HUES64 (cell line): ENCODE results near the gene BSG.
"Not testable (repeated sequence)": the region's sequence is repeated elsewhere in the genome, so short reads cannot be mapped to it uniquely, and the experiment has no call there.

ENCODE experiments used
- H3K27ac ChIP-seq: 2 replicates; pipeline ENCODE4 v1.7.0; 2013; ENCODE audit warnings: low read depth, low read length, inconsistent platforms
- H3K27me3 ChIP-seq: 2 replicates; pipeline ENCODE4 v1.6.1; 2013; ENCODE audit warnings: mild to moderate bottlenecking, low read length; ENCODE audit not compliant: insufficient read depth
- H3K36me3 ChIP-seq: 2 replicates; pipeline ENCODE4 v1.6.1; 2013; ENCODE audit warnings: mild to moderate bottlenecking, low read length; ENCODE audit not compliant: insufficient read depth
- H3K4me1 ChIP-seq: 2 replicates; pipeline ENCODE4 v1.6.1; 2013; ENCODE audit warnings: mild to moderate bottlenecking, low read length, moderate library complexity; ENCODE audit not compliant: insufficient read depth
- H3K4me3 ChIP-seq: 2 replicates; pipeline ENCODE4 v1.5.1; 2013; ENCODE audit warnings: mild to moderate bottlenecking, low read length, moderate library complexity
- H3K9ac ChIP-seq: 2 replicates; pipeline ENCODE4 v1.6.1; 2013; ENCODE audit warnings: mild to moderate bottlenecking, low read depth, low read length
- H3K9me3 ChIP-seq: 2 replicates; pipeline ENCODE4 v1.6.1; 2013; ENCODE audit warnings: low read depth, low read length; ENCODE audit not compliant: insufficient read depth
- WGBS: fragments of 150-250, 120-280 bp; methylation state at CpG from one replicate; pipeline ENCODE4 v1.1.7; 2013; ENCODE audit warnings: missing lambda C conversion rate; 5-methylcytosine and 5-hydroxymethylcytosine counted together

Gene BSG

GRCh38 chr19:621191-621590, 48.8 kb downstream of the BSG start:
- H3K36me3 ChIP-seq: peaks cover 65% of the 10 kb centered on the region
- WGBS: 97% methylated on average over 48 of the region's 48 CpGs
- not testable (repeated sequence) for H3K27ac ChIP-seq

GRCh38 chr19:621819-622218, 49.4 kb downstream of the BSG start:
- H3K27me3 ChIP-seq: no peaks in the 10 kb centered on the region
- H3K36me3 ChIP-seq: peaks cover 65% of the 10 kb centered on the region
- H3K9me3 ChIP-seq: no peaks in the 10 kb centered on the region
- WGBS: 97% methylated on average over 24 of the region's 24 CpGs
- no peak overlapping the region for H3K27ac ChIP-seq
- H3K4me1 ChIP-seq: no peaks in the 10 kb centered on the region
- no peak overlapping the region for H3K9ac ChIP-seq
- no peak overlapping the region for H3K4me3 ChIP-seq

More at GRCh38 chr19:621191-621590, 48.8 kb downstream of the BSG start:
- not testable (repeated sequence) for H3K4me3 ChIP-seq, H3K27me3 ChIP-seq, H3K9me3 ChIP-seq, H3K4me1 ChIP-seq, H3K9ac ChIP-seq

GRCh38 chr19:622666-623065, 50.3 kb downstream of the BSG start:
- H3K9me3 ChIP-seq: no peaks in the 10 kb centered on the region
- WGBS: 96% methylated on average over 37 of the region's 37 CpGs
- H3K9ac ChIP-seq: no peak overlapping the region
- H3K4me1 ChIP-seq: no peaks in the 10 kb centered on the region
- peaks cover 62% of the 10 kb centered on the region for H3K36me3 ChIP-seq
- H3K27me3 ChIP-seq: no peaks in the 10 kb centered on the region
- H3K4me3 ChIP-seq: no peak overlapping the region
- H3K27ac ChIP-seq: no peak overlapping the region

- Histone ChIP-seq H3K36me3 (peaks cover 63% of the 10 kb centered on the region), H3K9me3 (no peaks in the 10 kb centered on the region), H3K27me3 (no peaks in the 10 kb centered on the region), H3K4me1 (no peaks in the 10 kb centered on the region), H3K4me3 (no peak overlapping the region), H3K9ac (no peak overlapping the region), H3K27ac (no peak overlapping the region)
- WGBS: 94% methylated on average over 43 of the region's 44 CpGs
Observed at GRCh38 chr19:623175-623916, 51.0 kb downstream of the BSG start.

GRCh38 chr19:623974-624373, 51.6 kb downstream of the BSG start:
- H3K9ac ChIP-seq: 0 out of 2 replicates have a peak overlapping the region, but pooled peaks have one; percentile 40
- H3K27ac ChIP-seq: 0 out of 2 replicates have a peak overlapping the region, but pooled peaks have one; percentile 35
- no peaks in the 10 kb centered on the region for H3K27me3 ChIP-seq
- WGBS: 92% methylated on average over 24 of the region's 24 CpGs
- H3K36me3 ChIP-seq: peaks cover 64% of the 10 kb centered on the region
- H3K9me3 ChIP-seq: no peaks in the 10 kb centered on the region
- no peaks in the 10 kb centered on the region for H3K4me1 ChIP-seq
- H3K4me3 ChIP-seq: no peak overlapping the region

- WGBS: 94% methylated on average over 24 of the region's 24 CpGs
- Histone ChIP-seq H3K9ac (no peak overlapping the region), H3K9me3 (no peaks in the 10 kb centered on the region), H3K4me3 (no peak overlapping the region), H3K27ac (no peak overlapping the region), H3K27me3 (no peaks in the 10 kb centered on the region), H3K4me1 (no peaks in the 10 kb centered on the region), H3K36me3 (peaks cover 64% of the 10 kb centered on the region)
Observed at GRCh38 chr19:624433-625109, 52.2 kb downstream of the BSG start.

- no peak overlapping the region for H3K27ac ChIP-seq
- no peak overlapping the region for H3K9ac ChIP-seq
- 93% methylated on average over 5 of the region's 5 CpGs for WGBS
- peaks cover 64% of the 10 kb centered on the region for H3K36me3 ChIP-seq
- no peaks in the 10 kb centered on the region for H3K4me1 ChIP-seq
- no peaks in the 10 kb centered on the region for H3K9me3 ChIP-seq
- no peaks in the 10 kb centered on the region for H3K27me3 ChIP-seq
- H3K4me3 ChIP-seq: no peak overlapping the region
Observed at GRCh38 chr19:625257-625656, 52.9 kb downstream of the BSG start.

GRCh38 chr19:626566-626965, 54.2 kb downstream of the BSG start:
- H3K9me3 ChIP-seq, H3K4me1 ChIP-seq, H3K9ac ChIP-seq, H3K27ac ChIP-seq, H3K4me3 ChIP-seq, H3K27me3 ChIP-seq: not testable (repeated sequence)
- peaks cover 65% of the 10 kb centered on the region for H3K36me3 ChIP-seq
- WGBS: 96% methylated on average over 7 of the region's 7 CpGs

GRCh38 chr19:628168-628567, 55.8 kb downstream of the BSG start:
- H3K4me1 ChIP-seq: no peaks in the 10 kb centered on the region
- WGBS: 83% methylated on average over 18 of the region's 19 CpGs

GRCh38 chr19:629515-629914, 57.1 kb downstream of the BSG start:
- peaks cover 43% of the 10 kb centered on the region for H3K36me3 ChIP-seq
- H3K9me3 ChIP-seq, H3K27me3 ChIP-seq, H3K4me3 ChIP-seq, H3K9ac ChIP-seq, H3K4me1 ChIP-seq, H3K27ac ChIP-seq: not testable (repeated sequence)
- 93% methylated on average over 25 of the region's 25 CpGs for WGBS

More at GRCh38 chr19:628168-628567, 55.8 kb downstream of the BSG start:
- H3K27me3 ChIP-seq: no peaks in the 10 kb centered on the region
- H3K9ac ChIP-seq: no peak overlapping the region; the same call in 1 of the 2 replicates
- H3K4me3 ChIP-seq: no peak overlapping the region
- H3K9me3 ChIP-seq: no peaks in the 10 kb centered on the region
- H3K27ac ChIP-seq: no peak overlapping the region
- peaks cover 55% of the 10 kb centered on the region for H3K36me3 ChIP-seq

GRCh38 chr19:629961-630714, 57.7 kb downstream of the BSG start:
- H3K27ac ChIP-seq: no peak overlapping the region
- H3K4me3 ChIP-seq: no peak overlapping the region
- H3K9ac ChIP-seq: no peak overlapping the region
- H3K9me3 ChIP-seq: no peaks in the 10 kb centered on the region
- H3K4me1 ChIP-seq: no peaks in the 10 kb centered on the region
- no peaks in the 10 kb centered on the region for H3K27me3 ChIP-seq
- WGBS: 94% methylated on average over 30 of the region's 30 CpGs
- H3K36me3 ChIP-seq: peaks cover 38% of the 10 kb centered on the region
